ENCODE measurements around the gene OR2AT4.
"Not testable (repeated sequence)": the region's sequence is repeated elsewhere in the genome, so short reads cannot be mapped to it uniquely, and the experiment has no call there.

OR2AT4 gene

DNA sequence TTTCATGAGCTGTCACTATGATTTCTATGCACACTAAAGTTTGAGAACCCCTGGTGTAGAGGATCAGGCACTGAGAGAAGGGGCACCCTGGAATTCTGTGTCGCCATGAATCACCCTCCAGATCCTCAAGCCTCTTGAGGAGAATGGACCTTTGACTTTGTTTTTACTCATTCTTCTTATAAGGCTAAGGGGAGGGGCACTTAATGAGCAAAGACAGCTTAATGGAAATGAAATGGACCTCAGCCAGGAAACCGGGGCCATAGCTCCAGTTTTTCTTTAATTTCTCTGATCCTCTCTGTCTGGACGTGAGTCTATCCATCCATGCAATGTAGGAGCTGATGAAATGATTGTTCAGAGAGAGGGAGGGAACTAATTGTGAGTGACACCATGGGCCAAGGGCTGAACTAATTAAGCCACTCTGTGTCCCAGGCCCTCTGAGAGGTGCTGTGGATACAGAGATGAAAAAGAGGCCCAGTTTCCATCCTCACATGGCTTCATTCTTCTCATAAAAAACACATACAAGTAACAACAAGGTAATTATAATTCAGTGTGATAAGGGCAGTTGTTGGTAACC is 32.8 kb downstream of the OR2AT4 start:
- DNase-seq, result no peak

DNA sequence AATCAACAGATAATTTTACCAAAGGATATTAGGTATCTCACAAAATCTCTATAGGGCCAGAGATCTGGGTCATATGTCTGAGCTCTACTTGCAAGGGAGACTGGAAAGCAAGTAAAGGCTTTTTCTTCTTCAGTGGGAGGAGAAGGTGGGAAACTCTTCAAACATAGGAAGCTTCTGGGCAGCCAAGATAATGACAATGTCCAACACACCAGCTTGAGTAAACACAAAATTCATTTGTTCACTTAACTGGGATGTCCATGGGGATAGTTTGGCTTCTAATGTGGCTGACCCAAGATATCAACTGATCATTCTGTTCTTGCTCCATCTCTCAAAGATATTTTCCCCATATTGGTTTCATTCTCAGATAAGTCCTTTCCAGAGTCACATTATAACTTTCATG is 37.4 kb downstream of the OR2AT4 start:
- DNase-seq, result no peak

DNA sequence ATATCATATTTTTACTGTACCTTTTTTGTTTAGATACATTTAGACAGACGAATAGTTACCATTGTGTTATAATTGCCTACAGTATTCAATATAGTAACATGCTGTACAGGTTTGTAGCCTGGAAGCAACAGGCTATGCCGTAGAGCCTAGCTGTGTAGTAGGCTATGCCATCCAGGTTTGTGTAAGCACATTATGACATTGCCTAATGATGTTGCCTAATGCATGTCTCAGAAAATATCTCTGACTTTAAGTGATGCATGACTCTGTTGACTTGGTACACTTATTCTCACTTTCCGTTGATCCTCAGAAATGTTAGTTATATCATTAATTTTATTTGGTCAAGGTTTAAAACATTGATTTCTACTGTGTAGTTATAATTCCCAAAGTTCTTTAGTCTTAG is 39.9 kb downstream of the OR2AT4 start:
- DNase-seq, result no peak

DNA sequence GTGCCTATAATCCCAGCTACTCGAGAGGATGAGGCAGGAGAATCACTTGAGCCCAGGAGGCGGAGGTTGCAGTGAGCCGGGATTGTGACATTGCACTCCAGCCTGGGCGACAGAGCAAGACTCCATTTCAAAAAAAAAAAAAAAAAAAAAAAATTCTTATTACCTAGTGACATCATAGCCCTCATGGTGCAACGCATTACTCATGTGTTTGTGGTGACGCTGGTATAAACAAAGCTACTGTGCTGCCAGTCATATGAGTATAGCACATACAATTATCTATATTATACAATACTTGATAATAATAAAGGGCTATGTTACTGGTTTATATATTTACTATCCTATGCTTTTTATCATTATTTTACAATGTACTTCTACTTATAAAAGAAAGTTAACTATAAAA is 41.2 kb downstream of the OR2AT4 start:
- DNase-seq, result no peak

DNA sequence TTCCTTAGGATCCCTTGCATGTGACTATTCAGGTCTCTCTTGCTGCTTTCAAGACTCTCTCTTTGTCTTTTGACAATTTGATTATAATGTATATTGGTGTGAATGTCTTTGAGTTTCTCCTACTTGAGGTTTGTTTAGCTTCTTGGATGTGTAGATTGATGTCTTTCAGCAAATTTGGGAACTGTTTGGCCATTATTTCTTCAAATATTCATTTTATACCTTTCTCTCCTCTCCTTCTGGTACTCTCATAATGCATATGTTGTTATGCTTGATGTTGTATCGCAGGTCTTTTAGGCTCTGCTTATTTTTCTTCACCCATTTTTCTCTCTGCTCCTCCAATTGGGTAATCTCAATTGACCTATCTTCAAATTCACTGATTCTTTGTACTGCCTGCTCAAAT is 44.2 kb downstream of the OR2AT4 start:
- DNase-seq, result no peak

DNA sequence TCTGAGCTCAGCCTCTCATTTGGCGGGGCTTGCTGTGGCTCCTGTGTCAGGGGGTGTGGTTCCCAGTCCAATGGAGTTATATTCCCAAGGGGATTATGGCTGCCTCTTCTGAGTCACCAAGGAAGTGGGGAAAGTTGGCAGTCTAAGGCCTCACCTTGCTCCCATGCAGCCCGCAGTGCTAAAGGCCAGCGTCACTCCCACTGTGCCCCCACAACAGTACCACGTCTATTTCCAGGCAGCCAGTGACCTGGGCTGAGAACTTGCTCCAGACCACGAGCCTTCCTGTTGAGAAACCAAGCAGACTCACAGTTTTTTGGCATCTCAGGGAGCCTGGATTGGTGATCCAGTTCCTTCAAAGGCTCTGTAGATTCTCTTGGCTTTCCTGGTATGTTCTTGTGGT is 45.6 kb downstream of the OR2AT4 start:
- no peak for DNase-seq

DNA sequence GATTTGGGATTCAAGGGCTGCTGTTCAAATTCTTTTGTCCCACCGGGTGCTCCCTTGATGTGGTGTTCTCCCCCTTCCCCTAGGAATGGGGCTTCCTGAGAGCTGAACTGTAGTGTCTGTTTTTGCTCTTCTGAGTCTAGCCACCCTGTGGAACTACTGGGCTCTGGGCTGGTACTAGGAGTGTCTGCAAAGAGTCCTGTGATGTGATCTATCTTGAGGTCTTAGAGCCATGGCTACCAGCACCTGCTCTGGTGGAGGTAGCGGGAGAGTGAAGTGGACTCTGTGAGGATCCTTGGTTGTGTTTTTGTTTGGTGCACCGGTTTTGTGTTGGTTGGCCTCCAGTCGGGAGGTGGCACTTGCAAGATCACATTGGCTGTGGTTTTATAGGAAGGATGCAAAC is 46.2 kb downstream of the OR2AT4 start:
- no peak for DNase-seq

DNA sequence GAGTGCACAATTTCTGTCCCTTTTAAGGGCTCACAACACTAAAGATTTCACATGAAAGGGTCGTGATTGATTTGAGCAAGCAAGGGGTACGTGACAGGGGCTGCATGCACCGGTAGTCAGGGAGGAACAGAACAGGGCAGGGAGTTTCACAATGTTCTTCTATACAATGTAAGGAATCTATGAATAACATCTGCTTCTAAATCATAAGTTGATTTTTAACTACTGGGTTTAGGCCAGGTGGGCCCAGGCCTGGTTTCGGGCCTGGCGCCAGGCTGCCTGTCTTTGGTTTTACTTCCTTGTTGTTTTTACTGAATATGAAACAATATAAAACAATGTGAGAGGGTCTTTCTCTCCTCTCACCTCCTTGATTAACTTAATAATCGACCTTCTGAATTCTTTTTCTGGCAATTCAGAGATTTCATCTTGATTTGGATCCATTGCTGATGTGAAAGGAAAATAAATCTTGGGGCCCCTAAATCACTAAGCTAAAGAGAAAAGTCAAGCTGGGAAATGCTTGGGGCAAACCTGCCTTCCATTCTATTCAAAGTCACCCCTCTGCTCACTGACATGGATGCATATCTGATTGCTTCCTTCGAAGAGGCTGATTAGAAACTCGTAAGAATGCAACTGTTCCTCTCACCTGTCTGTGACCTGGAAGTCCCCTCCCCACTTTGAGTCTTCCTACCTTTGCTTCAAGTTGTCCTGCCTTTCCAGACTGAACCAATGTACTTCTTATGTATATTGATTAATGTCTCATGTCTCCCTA is 47.0 kb downstream of the OR2AT4 start:
- not testable (repeated sequence) for DNase-seq

DNA sequence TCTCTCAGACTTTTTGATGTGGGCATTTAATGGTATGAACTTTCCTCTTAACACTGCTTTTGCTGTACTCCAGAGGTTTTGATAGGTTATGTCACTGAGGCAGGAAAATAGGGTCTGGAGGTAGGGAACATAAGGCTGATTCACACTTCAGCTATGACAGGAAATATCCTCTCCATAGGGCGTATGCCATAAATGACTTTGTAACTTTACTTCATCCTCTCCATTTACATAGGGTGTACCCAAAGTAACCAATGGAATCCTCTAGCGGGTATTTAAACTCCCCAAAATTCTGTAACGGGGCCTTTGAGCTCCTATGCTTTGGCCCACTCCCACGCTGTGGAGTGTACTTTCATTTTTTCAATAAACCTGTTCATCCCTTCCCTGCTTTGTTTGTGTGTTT is 49.5 kb downstream of the OR2AT4 start:
- no peak for DNase-seq

DNA sequence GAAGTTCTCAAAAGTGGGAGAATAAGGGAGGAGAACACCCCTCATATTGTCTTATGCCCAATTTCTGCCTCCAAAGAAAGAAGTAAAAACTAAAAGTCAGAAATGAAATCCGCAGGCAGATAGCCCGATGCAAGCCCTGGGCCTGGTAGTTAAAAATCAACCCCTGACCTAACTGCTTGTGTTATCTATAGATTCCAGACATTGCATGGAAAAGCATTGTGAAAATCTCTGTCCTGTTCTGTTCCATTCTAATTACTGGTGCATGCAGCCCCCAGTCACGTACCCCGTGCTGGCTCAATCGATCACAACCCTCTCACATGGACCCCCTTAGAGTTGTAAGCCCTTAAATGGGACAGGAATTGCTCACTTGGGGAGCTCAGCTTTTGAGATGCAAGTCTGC is 50.0 kb downstream of the OR2AT4 start:
- DNase-seq, result not testable (repeated sequence)

DNA sequence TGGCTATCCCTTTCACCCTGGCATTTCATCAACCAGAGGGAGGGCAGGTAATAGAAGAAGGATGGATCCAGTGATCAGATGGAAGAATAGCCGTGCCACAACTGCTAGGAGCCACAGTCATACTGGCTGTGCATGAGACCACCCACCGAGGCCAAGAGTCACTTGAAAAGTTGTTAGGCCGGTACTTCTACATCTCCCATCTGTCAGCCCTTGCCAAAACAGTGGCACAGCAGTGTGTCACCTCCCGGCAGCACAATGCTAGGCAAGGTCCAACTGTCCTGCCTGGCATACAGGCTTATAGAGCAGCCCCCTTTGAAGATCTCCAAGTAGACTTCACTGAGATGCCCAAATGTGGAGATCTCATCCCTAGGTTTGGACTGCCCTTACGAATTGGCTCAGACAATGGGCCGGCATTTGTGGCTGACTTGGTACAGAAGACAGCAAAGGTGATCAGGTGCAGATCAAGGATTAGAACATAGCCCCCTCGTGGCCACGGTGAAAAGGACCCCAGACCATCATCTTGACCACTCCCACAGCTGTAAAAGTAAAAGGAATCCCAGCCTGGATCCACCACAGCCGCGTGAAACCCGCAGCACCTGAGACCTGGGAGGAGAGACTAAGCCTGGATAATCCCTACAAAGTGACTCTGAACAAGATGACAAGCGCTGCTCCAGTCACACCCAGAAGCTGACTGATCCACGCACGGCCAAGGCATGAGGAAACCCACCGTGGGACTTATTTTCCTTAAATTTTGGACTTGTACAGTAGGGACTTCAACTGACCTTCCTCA is 52.1 kb downstream of the OR2AT4 start:
- not testable (repeated sequence) for DNase-seq

DNA sequence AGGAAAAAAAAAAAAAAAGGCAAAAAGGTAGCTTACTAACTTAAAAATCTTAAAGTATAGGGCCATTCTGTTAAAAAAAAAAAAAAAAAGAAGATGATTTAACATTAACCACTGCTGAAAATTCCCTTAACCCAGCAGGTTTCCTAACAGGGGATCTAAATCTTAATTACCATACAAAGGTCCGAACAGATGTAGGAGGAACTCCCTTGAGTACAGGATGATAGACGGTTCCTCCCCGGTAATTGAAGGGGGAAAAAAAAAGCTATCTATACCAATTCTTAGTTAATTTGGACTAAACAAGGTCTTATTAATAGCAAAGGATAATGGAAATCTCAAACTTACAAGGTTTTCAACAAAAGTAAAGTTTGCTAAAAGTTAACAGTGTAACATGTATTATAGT is 54.9 kb downstream of the OR2AT4 start:
- not testable (repeated sequence) for DNase-seq

DNA sequence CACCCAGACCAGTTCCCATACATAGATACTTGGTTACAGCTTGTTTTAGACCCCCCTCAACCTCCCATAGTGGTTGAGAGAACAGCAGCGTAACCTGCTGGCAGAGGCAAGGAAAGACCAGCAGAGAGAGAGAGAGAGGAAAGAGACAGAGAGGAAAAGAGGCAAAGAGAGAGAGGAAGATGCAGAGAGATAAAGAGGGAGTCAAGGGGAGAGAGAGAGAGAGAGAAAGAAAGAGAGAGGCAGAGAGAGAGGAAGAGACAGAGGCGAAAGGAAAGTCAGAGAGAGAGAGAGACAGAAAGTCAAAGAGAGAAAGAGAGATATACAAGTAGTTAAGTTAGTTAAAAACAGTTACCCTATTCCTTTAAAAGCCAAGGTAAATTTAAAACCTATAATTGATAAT is 55.4 kb downstream of the OR2AT4 start:
- no peak for DNase-seq

DNA sequence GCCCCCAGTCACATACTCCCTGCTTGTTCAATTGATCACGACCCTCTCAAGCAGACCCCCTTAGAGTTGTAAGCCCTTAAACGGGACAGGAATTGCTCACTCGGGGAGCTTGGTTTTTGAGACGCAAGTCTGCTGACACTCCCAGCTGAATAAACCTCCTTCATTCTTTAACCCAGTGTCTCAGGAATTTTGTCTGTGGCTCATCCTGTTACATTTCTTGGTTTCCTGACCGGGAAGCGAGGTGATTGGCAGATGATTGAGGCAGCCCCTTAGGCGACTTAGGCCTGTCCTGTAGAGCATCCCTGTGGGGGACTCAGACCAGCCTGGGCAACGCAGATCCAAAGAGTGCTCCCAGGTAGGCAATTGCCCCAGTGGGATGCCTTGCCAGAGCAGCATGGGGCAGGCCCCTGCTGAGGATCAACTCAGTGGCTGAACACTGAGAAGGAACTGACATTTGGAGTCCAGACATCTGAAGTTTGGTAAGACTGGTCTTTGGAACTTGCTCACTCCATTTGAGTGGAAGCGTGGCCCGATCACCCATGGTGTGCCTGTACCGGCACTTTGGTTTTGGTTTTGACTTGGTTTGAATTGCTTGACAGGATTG is 56.4 kb downstream of the OR2AT4 start:
- no peak for DNase-seq

DNA sequence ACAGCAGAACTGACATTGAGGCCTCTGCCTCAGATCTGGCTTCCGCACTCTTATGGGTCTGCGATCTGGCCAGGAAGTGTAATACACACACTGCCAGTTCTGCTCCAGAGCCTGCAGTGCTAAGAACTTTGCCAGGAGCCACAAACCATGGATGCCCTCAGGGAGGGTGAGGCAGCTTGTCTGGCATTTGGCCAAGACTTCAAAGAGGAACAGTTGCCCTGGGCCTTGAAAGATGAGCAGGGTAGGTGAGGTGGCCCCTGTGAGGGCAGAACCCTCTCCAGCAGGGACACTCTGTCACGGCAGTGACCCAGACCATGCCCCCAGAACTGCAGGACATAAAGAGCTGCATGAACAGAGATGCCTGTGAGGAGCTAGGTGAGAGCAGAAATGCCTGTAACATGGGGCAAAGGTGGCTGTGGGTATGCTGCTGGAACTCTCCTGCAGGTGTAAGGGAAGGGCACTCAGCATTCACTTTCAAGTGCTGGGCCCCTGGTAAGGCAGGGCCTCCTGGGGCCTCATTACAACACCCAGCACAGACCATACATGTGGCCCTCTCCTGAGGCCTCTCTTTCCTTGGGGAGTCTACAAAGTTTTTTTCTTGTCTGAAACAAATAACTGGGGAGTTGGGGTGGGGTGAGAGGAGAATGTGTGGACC is 60.6 kb downstream of the OR2AT4 start:
- no peak for DNase-seq

DNA sequence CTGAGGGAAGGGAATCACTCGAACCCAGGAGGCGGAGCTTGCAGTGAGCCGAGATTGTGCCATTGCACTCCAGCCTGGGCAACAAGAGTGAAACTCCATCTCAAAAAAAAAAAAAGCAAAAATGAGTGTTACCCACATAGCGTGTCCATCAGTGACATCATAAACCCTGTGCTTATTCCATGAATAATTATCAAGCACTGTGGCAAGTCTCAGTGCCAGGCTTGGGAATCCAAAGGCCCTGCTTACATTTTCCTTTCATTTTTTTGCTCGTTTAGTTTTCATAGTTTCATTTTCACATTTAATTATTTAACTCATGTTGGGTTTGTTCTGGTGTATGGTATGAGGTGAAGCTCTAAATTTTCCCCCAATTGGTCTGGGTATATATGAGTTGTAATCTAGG is 61.4 kb downstream of the OR2AT4 start:
- DNase-seq, result no peak

DNA sequence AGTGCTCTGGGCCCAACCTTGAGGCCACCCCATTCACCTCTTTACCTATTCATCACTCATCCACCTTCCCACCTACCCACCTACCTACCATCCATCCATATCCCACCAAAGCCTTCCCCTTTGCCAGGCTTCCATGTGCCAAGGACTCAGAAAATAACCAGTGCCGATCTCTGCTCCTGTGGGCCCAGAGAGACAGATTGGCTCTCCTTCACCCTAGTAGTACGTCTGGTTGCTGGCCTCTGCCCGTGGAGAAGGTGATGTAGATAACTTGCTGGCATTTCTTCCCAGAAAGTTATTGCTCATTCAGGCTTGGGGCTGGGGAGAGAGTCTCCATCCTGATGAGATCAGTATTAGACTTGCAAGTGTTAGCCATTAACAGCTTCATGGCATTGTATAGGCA is 62.8 kb downstream of the OR2AT4 start:
- no peak for DNase-seq

DNA sequence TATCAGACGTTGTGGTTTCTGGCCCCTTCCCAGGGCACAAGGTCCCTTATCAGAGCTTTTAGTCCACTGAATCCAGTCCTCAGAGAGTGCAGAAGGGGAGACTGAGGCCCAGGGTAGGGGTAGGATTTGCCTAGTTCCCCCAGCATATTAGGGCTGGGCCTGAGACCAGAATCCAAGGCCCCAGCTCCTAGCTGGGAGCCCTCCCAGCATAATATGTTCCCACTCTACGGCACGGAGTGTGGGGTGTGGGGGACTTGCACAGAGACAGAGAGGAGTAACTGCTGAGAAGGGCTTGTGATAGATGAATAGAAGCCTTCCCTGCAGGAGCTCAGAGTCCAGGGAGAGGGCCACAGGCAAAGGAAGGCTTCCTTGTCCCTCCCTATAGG is 64.1 kb downstream of the OR2AT4 start:
- no peak for DNase-seq

DNA sequence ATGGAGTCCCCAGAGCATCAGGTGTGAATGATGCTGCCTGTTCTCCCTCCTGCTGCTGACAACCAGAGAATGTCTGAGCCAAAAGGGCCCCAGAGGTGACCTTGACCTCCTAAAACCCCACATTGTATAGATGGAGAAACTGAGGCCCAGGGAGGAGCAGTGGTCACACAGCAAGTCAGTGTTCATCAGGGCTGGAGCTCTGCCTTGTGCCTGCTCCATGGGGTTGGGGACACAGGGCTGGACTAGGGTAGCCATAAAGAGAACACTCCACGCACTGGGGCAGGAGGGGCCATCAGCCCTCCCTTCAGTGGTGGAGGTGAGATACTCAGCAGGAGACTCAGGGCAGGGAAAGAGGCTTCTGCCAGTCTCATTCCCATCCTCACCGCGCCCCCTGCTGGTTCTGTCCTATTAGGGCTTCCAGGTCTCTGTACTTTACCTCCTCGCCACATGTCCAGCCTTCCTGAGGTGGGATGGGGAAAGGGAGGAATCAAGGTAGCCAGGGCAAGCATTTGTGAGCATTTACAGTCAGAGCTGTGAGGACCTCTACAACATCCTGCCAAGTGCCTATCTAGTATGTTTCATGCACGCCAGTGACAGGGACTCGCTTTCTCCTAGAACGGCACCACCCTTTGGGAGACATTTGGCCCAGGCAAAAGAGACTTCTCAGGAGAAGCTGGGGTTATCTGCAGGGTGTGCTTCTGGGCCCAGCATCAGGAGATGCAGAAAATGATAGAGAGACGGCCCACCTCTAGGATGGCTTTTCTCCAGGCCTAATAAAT is 64.7 kb downstream of the OR2AT4 start:
- peak; percentile 29 for DNase-seq

Measured in NCI-H1048 (cell line).